Endothelial cell of umbilical vein (primary cell): Measurements from ENCODE around the gene SYTL3. TPM values are rescaled to one million over a fixed set of nuclear protein-coding genes. Genes with fewer than 3 reads are reported as not detected.

ENCODE experiments used
- BruUV-seq: library from RNA; stranded (reverse); fragments of 400-500 nt; replicated peaks from 2 replicates; lab custom pipeline; 2021; lab: Mats Ljungman, UMichigan
- CTCF ChIA-PET: fragments of 300-600, 350-600 bp; sonication (Branson Sonifier 250); formaldehyde crosslinking; loops from one replicate; lab custom pipeline; 2021; ENCODE audit warnings: antibody characterized with exemption, inconsistent platforms; lab: Charles Lee
- POLR2A ChIA-PET: fragments of 300-600, 350-600 bp; sonication (Branson Sonifier 250); formaldehyde crosslinking; loops from one replicate; lab custom pipeline; 2021; ENCODE audit warnings: antibody characterized with exemption, inconsistent platforms; lab: Charles Lee
- DNase-seq: peaks from one replicate; pipeline ENCODE4 v3.0.0-alpha.2; 2011; ENCODE audit warnings: low read depth, low spot score
- FAIRE-seq: peaks from 2 replicates; lab custom pipeline; 2011; peaks lifted over from hg19 to GRCh38; lab: Jason Lieb, UNC
- H2AFZ ChIP-seq: 2 replicates; pipeline ENCODE4 v1.6.0; 2012; ENCODE audit warnings: low read depth, low read length, control low read depth, inconsistent platforms
- H3K27ac ChIP-seq: 2 replicates; pipeline ENCODE4 v1.5.1; 2011; ENCODE audit warnings: low read depth, mild to moderate bottlenecking, control low read depth, low read length, moderate library complexity; ENCODE audit not compliant: insufficient read depth
- H3K27me3 ChIP-seq, 2 experiments: 2 replicates each; pipeline versions ENCODE4 v1.6.0 to v1.6.1; 2011; ENCODE audit warnings: low read length in 2 of 2, mixed read lengths in 1 of 2; ENCODE audit not compliant: control insufficient read depth in 2 of 2, insufficient read depth in 2 of 2
- H3K36me3 ChIP-seq, 2 experiments: 2 replicates in 1 of 2; 3 replicates in 1 of 2; pipeline ENCODE4 v1.5.1; 2011; ENCODE audit warnings: low read length in 2 of 2, mild to moderate bottlenecking in 1 of 2, moderate library complexity in 1 of 2; ENCODE audit not compliant: control insufficient read depth in 2 of 2, insufficient read depth in 2 of 2; ENCODE audit errors: extremely low read depth in 1 of 2
- H3K4me1 ChIP-seq: 3 replicates; pipeline ENCODE4 v1.5.1; 2011; ENCODE audit warnings: mild to moderate bottlenecking, low read length; ENCODE audit not compliant: control insufficient read depth, insufficient read depth; ENCODE audit errors: extremely low read depth
- H3K4me2 ChIP-seq: 2 replicates; pipeline ENCODE4 v1.6.1; 2011; ENCODE audit warnings: low read length, control low read depth, mixed read lengths; ENCODE audit not compliant: insufficient read depth
- H3K4me3 ChIP-seq, 3 experiments: fragments of 200-600 bp in 1 of 3; sonication (generic), shearing (Covaris generic) in 1 of 3; replicated peaks in 1 of 3; 2 replicates each; pipeline ENCODE4 v1.5.1; 2011 to 2016; ENCODE audit warnings: control low read depth in 3 of 3, low read length in 3 of 3, mild to moderate bottlenecking in 2 of 3, inconsistent platforms in 1 of 3, low read depth in 1 of 3, moderate library complexity in 1 of 3; ENCODE audit not compliant: insufficient read depth in 1 of 3
- H3K79me2 ChIP-seq: 2 replicates; pipeline ENCODE4 v1.6.0; 2012; ENCODE audit warnings: low read length, inconsistent platforms; ENCODE audit not compliant: control insufficient read depth, insufficient read depth
- H3K9ac ChIP-seq: replicated peaks from 2 replicates; pipeline ENCODE3; 2011; ENCODE audit warnings: low read length, control low read depth; ENCODE audit not compliant: insufficient read depth; ENCODE audit errors: extremely low read depth
- H3K9me1 ChIP-seq: replicated peaks from 3 replicates; pipeline ENCODE4 v1.6.0; 2011; ENCODE audit warnings: mild to moderate bottlenecking, low read length; ENCODE audit not compliant: control insufficient read depth, insufficient read depth; ENCODE audit errors: extremely low read depth
- H3K9me3 ChIP-seq: replicated peaks from 2 replicates; pipeline ENCODE4 v1.5.1; 2012; ENCODE audit warnings: low read length, inconsistent platforms; ENCODE audit not compliant: control insufficient read depth, insufficient read depth
- H4K20me1 ChIP-seq: replicated peaks from 2 replicates; pipeline ENCODE3; 2011; ENCODE audit warnings: mild to moderate bottlenecking, low read length; ENCODE audit not compliant: control insufficient read depth, insufficient read depth; ENCODE audit errors: extremely low read depth
- CTCF ChIP-seq, 2 donors: IDR thresholded peaks; 1 replicate in 1 of 2; 2 replicates in 1 of 2; pipeline ENCODE4 v1.5.1; 2011; ENCODE audit warnings: low read length in 2 of 2, mild to moderate bottlenecking in 2 of 2, moderate library complexity in 2 of 2, control low read depth in 1 of 2, inconsistent platforms in 1 of 2, low read depth in 1 of 2; ENCODE audit not compliant: insufficient read depth in 1 of 2; ENCODE audit errors: extremely low read depth in 1 of 2
- EZH2 ChIP-seq: IDR thresholded peaks from 2 replicates; pipeline ENCODE4 v1.6.1; 2012; ENCODE audit warnings: borderline replicate concordance, low read depth, mild to moderate bottlenecking, moderate library complexity, low read length, inconsistent platforms; ENCODE audit not compliant: severe bottlenecking
- FOS ChIP-seq: IDR thresholded peaks from 2 replicates; pipeline ENCODE4 v1.6.1; 2011; ENCODE audit warnings: mild to moderate bottlenecking, low read length, moderate library complexity, borderline replicate concordance; ENCODE audit not compliant: insufficient read depth
- GATA2 ChIP-seq: IDR thresholded peaks from 2 replicates; pipeline ENCODE4 v1.7.0; 2011; ENCODE audit warnings: low read depth, mild to moderate bottlenecking, moderate library complexity, mixed read lengths, low read length; ENCODE audit not compliant: insufficient read length, insufficient read depth
- JUN ChIP-seq: IDR thresholded peaks from 2 replicates; pipeline ENCODE4 v1.6.1; 2011; ENCODE audit warnings: borderline replicate concordance, low read depth; ENCODE audit not compliant: insufficient read length, insufficient read depth
- MAX ChIP-seq: IDR thresholded peaks from 2 replicates; pipeline ENCODE4 v1.6.1; 2011; ENCODE audit not compliant: insufficient read depth, insufficient read length
- MYC ChIP-seq: IDR thresholded peaks from one replicate; pipeline ENCODE4 v1.6.1; 2011; ENCODE audit warnings: mild to moderate bottlenecking, low read depth, low read length
- POLR2A ChIP-seq: IDR thresholded peaks from 2 replicates; pipeline ENCODE4 v1.6.1; 2012; ENCODE audit warnings: low read depth, mild to moderate bottlenecking, control low read depth, low read length
- POLR2AphosphoS5 ChIP-seq: IDR thresholded peaks from 2 replicates; pipeline ENCODE4 v1.6.1; 2012; ENCODE audit warnings: low read depth, mild to moderate bottlenecking, control low read depth, low read length, moderate library complexity; ENCODE audit not compliant: insufficient read depth
- dilution Hi-C: fragments of 300-500 bp; cut with MboI; formaldehyde crosslinking; loops from one replicate; pipeline ENCODE4 v1.15.0; 2019; ENCODE audit warnings: low sequenced_read_pairs; ENCODE audit not compliant: extremely low pct_ligation_motif_present
- intact Hi-C: fragments of 100-400 bp; cut with micrococcal nuclease; formaldehyde crosslinking; loops from one replicate; pipeline ENCODE4 v1.10.0; 2022
- polyA plus RNA-seq, 4 experiments: library from polyadenylated mRNA; depleted of rRNA in 3 of 4; stranded (reverse) in 3 of 4; unstranded in 1 of 4; fragments of >200 nt; gene quantifications; 2 replicates each; pipeline versions ENCODE4 v1.2.1 to v1.2.3, GENCODE V29; 2011 to 2012; ENCODE audit warnings: missing spikeins in 1 of 4
- total RNA-seq: library from RNA; stranded (reverse); gene quantifications from 2 replicates; pipeline ENCODE4 v1.2.3, GENCODE V29; 2021

Gene SYTL3
- total and polyA plus RNA-seq, 2 donors (not counting 3 experiments of a cell fraction or from before 2014, with no cell fraction given): 0.59 to 0.77 TPM

- no TSS peak for BruUV-seq
- no peaks in the 10 kb centered on the region for H3K9me1 ChIP-seq
- ChIA-PET POLR2A (no interaction called here), CTCF (interaction anchor here (1.5 to 2.3 kb wide), 2 partner anchors 33 to 44 kb away, joined by 5 to 7 read pairs; no protein-coding TSS in a partner anchor)
- no peak for DNase-seq
- H3K9me3 ChIP-seq: no peaks in the 10 kb centered on the region
- H3K4me1 ChIP-seq: peaks cover 7% of the 10 kb centered on the region
- H3K4me2 ChIP-seq: no peak overlapping the region
- FAIRE-seq: no peak
- no peak overlapping the region for H2AFZ ChIP-seq
- H3K27ac ChIP-seq: no peak overlapping the region
- H3K36me3 ChIP-seq: no peaks in the 10 kb centered on the region
- dilution Hi-C loops: no loop called here
- no peak overlapping the region for H3K4me3 ChIP-seq
- TF ChIP-seq JUN: no peak
- TF ChIP-seq CTCF (IDR thresholded peaks at IDR 0.05; ENCODE audit: extremely low read depth in 1 of 2, insufficient read depth in 1 of 2, low read depth in 1 of 2, low read length in 2 of 2): no peak
- TF ChIP-seq GATA2: no peak
- TF ChIP-seq FOS: no peak
- TF ChIP-seq MYC: no peak
- no peak for TF ChIP-seq EZH2
- no peak for TF ChIP-seq MAX
- TF ChIP-seq POLR2AphosphoS5: no peak
- no peak for TF ChIP-seq POLR2A
- intact Hi-C loops: no loop called here
- H3K27me3 ChIP-seq: no peaks in the 10 kb centered on the region
- H3K79me2 ChIP-seq: no peaks in the 10 kb centered on the region
- H4K20me1 ChIP-seq: no peaks in the 10 kb centered on the region
- no peak overlapping the region for H3K9ac ChIP-seq
Measured at GRCh38 chr6:158751224-158751623, 101.4 kb downstream of the SYTL3 start.
